GM18499 (cell line): ENCODE measurements around the gene HIRA.
A peak's percentile ranks its signal among the peaks of the same experiment; 100 is the strongest.
"Not testable (repeated sequence)": the region's sequence is repeated elsewhere in the genome, so short reads cannot be mapped to it uniquely, and the experiment has no call there.

Source experiments
- ATAC-seq: cut with Tn5 transposase; IDR thresholded peaks from one replicate; pipeline ENCODE4 v1.9.1; 2021; ENCODE audit warnings: moderate number of reproducible peaks; ENCODE audit not compliant: insufficient read depth, unreplicated experiment

Gene HIRA

DNA sequence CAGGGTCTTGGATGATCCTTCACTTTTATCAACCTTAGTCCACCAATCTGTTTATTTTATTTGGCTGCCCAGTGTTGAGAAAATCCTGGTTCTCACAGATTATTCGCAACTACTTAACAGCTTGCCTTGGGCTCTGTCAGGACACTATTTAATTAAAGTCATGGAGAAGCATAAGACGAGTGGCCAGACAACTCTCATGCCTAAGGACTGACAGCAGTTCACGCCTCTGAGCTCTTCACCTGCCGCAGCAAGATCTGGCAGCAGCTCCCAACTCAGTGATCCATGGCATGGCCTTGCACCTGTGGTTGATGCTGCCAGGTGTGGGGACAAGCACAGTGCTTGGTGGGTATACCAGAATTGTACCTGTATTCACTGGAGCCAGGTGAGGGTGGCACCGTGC, 37.8 kb downstream of the HIRA start:
- no peak for ATAC-seq

DNA sequence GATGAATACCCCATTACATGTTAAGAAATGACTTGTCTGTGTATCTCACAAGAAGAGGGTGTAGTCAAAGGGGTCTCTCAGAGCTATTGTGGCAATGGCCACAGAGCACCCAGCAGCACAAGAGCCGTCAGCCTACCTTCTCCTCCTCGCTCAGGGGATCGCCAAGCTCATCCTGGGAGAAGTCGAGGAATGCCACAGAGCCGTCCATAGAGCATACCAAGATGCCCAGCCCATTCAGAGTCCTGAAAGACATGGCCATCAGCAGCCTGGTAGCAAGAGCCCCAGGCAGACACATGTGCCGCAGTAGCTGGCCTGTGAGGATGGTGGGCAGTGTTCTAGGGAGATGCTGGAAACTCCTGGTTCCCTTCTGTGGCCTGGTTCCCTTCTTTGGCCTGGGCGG, 44.0 kb downstream of the HIRA start:
- no peak for ATAC-seq

DNA sequence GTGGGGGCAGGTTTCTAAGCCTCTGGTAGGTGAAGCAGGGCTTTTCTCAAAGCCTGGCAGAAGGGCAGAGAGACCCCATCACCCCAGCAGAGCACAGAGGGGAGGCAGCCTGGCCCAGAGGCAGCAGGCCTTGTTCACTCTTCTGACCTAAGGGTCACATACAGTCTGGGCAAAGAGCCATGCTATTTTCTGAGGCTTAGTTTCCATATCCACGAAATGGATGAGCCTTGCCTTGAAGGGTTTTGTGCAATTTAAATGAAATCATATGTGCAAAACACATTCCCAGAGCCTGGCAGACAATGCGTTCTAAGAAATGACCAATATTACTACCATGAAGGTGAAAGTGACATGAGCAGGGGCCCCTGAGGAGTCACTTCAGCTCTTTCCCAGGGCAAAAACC, 44.5 kb downstream of the HIRA start:
- no peak for ATAC-seq

DNA sequence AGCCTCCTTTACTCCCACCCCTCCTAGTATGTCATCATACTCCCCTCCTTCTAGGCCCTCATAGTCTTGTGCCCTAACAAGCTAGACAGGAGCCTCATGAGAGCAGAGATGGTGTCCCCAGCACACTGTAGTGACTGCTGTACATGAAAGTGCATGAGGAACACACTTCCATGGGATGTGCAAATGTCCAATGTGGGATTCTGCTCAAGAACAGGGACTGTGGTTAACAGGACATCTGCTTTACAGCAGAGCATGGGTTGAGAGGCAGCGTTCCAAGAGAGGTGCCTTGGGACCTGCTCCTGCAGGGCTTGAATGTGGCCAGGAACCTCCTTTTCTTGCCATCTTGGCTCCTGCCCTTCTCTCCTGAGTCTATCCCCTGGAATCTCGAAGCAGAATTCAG, 45.3 kb downstream of the HIRA start:
- ATAC-seq = no peak

DNA sequence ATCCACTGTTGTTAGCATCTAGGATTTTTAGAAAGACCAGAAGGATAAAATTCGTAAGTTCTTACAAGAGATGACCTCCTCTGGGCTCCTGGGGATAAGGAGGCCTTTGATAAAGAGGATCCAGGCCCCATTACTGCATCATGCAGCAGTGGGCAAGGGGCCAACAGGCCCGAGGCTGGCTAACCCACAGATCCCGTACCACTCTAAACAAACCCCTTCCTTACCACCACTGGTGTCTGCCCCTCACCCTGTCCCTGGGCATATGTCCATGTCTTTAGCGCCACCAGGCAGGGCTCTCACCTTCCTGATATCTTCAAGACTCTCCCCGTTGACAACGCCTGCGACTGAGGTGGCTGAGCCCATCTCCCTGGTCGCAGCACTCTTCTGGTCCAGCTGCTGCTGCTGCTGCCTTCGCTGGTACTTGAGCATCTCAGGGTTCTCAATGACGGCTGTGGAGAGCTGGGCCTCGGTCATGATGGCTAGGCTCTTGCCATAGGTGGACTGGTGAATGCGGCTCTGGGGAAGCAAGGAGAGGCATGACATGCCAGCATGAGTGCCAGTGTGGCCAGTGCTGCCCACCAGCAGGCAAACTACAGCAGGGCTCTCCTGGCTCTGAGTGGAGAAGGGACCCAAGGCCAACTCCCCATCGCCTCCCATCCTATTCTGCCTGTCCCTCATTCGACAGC, 46.2 kb downstream of the HIRA start:
- ATAC-seq = no peak

DNA sequence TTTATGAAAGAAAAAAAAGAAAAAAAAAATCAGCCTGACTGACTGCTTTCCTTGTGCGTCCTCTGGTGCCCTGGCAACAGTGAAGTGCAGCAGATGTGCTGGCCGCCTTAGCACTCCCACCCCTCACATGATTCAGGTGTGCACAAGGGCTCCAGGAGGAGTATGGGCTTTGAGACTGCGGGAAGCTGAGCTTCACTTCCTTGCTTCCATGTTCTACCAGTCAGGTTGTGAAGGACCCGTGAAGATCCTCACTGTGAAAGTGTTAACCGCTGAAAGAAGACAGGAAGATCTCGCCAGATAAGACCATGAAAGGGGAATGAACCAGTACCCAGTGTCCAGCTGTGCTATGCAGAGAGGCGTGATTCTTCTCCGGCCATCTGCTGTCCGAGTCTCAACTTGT, 48.2 kb downstream of the HIRA start:
- no peak for ATAC-seq

DNA sequence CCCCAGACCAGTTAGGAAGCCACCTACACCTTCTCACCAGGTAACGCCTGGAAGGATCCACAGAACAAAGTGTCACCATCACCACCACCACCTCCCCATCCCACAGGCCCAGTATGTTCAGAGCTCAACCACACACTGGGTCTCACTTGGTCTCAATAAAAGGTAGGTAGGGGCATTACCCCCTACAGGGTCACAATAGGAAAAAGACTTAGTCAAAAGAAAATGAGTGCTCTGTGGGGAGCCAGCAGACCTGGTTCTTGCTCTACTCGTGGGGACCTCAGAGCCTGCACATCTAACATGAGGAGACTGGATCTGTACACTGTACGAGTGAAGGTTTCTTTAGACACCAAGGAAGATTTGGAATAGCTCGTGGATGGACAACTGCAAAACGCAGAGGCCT, 49.3 kb downstream of the HIRA start:
- no peak for ATAC-seq

DNA sequence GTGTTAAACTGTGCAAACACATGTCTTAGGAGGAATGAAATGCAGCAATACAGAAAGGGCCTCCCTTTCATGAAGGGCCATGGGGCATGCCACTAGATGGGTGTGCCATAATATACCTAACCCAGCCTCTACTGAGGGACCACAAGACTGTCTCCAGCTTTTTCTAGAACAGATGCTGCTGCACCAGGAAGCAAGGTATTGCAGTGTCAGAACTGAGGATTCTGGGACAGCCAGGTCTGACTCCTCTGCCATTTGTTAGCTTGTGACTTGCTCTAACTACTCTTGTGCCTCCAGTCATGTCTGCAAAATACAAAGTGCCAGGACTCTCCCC, 53.2 kb downstream of the HIRA start:
- ATAC-seq = no peak

DNA sequence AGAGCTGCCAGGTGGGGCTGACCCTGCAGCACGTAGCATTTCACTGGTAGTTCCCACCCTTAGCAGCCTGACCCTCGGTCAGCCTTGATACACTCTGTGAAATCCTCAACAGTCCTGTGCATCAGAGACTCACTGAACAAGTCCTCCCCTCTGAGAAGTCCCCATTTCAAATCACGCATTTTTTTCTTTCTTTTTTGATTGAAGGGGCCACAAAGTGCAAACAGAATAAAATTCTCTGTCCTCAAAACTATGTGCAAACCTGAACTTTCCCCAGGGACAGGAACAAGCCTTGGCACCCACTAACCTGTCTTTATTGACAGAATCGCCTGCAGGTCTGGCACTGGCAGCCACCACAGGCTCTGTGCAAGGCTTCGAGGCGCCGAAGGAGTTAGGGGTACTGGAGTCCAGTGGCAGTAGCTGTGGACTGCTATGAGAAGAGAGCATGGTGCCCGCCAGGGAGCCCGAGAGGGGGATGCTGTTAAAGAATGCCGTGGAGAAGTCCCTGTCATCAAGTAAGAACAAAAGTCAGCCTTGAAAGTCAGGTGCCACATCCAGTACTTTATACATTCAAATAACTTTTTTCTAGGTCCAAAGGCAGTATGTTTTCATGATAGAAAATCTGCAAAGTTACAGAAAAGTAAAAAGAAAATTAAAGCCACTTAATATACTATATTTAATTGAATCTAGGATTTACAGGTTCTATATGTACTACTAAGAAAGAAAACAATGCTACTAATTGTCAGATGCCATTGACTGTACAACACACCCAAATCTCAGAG, 53.8 kb downstream of the HIRA start:
- ATAC-seq = no peak

DNA sequence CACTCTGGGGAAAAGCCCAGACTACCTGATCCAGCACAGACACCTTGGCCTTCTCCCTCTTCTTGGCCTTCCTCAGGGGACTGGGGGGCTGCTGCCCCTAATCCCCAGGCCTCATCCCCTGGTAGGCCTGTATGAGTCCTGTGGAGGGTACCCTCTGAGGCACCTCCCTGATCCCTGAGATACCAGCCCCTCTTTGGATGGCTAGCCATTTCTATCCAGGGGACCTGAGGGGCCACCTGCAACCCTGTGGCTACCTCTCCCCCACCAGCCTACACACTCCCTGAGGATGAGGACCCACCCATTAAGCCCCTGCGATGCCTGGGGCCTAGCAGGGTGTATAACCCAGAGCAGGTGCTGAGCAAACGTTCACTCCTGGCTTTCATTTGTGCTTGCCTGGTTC, 54.6 kb downstream of the HIRA start:
- ATAC-seq = no peak

DNA sequence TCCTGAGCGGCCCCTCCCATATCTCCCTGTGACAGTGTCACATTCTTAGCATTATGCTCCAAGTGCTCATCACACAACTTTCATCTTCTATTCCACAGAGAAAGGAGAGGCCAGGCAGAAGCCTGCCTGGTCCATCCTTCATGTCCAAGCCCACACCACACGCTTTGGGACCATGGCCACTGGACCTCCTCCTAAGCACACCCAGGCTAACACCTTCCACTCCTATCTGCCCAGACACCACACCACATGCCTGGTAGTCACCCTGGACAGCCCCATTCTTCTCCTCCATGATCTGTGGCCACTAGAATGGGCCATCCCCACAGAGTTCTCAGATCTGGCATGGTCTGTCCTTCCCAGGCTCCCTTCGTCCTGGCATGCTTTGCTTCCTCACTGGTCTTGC, 55.3 kb downstream of the HIRA start:
- no peak for ATAC-seq

DNA sequence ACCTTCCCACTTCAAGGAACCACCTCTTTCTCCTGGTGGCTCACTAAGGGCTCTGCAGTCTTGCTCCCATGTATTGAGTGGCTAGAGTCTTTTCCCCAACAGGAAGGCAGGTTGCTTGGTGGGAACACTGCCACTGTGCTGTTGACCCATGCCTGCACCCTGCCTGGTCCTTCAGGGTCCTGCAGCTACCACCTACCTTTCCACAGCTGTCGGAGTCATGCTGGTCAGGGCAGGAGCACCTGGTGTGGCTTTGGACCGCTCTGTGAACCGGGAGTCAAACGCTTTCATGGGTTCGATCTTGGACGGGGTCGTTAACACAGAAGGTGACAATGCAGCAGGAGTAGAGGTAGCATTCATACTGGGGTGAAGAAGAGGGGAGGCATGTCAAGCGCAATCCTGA, 56.1 kb downstream of the HIRA start:
- no peak for ATAC-seq

DNA sequence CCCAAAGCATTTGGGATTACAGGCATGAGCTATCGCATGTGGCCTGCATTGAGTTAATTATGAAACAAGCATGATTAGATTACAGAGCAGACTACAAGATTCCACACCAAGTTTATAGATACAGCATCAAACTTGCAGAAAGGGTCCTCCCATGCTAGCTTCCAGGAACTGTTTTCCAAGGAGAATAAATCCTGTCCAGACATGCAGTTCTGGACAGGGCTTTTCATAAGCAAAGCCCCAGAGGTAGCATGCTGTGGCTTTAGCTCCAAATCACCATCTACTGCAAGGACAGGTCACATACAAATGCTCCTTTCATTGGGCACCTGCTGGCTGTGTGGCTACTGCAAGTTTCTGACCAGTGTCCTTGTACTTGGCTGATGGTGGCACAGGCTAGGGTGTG, 57.1 kb downstream of the HIRA start:
- ATAC-seq = no peak

DNA sequence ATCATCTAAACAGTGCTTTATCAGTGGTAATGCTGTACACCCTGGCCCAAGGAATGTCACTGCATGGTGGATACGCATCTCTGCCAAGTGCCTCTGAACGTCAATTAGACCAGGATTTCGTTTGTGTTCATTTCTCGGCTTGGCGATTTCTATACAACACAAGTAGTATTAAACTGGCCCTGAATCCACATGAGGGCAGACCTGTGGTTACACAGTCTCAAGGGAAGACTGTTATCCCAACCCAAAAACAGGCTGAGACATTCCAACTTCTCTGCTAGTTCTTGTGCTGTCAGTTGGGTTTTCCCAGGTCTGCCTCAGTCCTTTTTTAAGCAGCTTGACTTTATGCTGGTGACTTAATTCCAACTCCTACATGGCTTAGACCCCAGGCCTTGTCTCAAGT, 58.1 kb downstream of the HIRA start:
- ATAC-seq = no peak

DNA sequence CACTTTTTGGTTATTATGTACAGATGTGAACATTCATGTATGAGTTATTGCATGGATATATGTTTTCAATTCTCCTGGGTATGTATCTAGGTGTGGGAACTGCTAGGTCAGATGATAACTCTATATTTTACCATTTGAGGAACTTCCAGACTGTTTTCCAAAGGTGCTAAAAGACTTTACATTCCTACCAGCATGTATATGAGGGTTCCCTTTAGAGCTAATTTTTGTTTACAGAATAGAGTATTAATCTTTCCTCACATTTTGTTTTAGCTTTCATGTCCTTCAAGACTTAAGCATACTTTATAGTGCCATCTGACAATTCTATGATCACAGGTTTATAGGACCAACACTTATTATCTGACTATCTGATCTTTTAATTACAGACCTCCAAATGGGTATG, 59.6 kb downstream of the HIRA start:
- no peak for ATAC-seq

DNA sequence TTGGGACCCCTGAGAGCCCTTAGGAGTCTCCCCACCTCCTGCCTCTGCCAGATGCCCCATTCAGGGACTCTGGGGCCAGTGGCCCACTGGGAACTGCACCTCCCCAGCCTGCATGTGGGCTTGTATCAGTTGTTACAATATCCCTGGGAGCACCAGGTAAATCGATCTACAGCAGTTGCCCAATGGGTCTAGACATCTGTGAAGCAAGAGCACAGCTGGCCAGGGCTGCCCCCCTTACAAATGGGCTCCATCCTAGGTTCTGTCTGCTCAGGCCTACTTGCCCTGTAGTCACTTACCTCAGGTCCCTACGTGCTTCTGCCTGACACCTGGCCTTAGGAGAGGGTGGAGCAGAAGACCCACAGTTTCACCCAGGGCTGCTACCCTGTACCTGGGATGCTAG, 62.7 kb downstream of the HIRA start:
- ATAC-seq = no peak

DNA sequence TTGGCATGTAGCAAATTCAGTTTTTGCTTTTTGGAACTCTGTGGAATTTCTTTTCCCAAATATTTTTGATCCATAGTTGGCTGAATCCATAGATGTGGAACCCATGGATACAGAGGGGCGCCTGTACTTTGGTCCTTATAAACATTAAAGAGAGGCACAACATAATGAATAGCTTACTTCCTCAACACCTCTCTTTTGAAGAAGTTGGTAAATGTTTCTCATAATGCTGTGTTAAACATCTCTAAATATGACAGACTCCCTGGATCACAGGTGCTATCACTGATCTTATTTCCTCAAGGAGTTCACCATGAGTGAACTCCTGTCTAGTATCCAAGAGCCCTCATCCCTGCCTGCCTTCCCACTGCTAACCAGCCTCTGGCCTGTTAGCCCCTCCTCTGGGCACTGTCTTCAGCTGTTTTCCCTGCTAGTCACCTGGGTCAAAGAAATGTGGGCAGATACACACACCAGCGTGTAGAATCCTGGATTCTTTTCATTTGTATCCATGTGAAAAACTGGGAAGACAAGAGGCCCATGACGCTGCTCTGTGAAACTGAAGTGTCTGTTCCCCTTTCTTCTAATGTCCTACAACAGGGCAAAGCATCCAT, 63.7 kb downstream of the HIRA start:
- no peak for ATAC-seq

DNA sequence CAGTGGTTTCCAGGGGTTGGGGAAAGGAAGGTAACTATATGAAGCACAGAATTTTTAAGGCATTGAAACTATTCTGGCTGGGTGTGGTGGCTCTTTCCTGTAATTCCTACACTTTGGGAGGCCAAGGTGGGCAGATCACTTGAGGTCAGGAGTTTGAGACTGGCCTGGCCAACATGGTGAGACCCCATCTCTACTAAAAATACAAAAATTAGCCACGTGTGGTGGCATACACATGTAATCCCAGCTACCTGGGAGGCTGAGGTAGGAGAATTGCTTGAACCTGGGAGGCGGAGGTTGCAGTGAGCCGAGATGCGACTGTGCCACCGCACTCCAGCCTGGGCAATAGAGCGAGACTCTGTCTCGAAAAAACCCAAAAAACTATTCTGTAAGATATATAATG, 68.0 kb downstream of the HIRA start:
- not testable (repeated sequence) for ATAC-seq

DNA sequence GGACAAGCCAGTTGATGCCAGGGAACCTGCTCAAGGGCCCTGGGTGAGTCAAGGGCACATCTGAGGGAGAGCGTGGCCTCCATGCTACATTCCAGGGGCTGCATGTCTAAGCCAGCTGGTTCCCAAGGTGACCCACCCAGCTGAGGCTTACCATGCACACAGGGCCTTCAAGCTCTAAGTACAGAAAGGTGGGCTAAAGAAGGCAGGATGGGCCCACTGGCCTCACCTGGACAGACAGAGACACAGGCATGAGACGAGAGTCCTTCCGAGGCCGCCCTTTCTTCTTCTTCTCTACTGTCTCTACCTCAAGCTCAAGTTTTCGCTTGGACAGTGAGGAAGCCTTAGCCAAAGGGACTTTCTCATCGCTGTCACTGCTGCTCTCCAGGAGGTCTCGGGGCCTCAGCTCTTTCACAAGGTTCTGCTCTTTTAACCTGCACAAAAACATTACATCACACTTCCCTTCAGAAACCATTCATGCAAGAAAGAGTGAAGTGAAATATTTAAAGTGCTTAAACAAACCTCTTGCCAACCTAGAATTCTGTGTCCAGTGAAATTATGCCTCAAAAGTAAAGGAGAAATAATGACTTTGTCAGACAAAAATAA, 69.9 kb downstream of the HIRA start:
- ATAC-seq = peak; percentile 72

DNA sequence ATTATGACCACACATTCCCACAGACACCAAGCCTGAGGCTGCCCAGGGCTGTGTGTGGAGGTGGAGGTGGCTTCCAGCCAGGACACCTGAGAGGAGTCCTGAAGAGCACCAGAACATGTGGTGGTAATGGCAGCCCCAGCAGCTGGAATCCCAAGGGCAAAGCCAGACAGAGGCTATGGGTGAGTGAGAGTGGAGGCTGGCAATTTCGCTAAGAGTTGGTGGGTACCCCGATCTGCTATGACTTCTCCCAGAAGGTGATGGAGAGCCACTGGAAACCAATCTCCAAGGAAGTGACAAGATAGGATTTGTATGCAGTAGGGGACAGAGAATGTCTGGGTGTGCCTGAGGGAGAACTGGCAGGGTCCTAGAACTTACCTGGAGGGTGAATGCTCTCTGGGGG, 70.7 kb downstream of the HIRA start:
- no peak for ATAC-seq

DNA sequence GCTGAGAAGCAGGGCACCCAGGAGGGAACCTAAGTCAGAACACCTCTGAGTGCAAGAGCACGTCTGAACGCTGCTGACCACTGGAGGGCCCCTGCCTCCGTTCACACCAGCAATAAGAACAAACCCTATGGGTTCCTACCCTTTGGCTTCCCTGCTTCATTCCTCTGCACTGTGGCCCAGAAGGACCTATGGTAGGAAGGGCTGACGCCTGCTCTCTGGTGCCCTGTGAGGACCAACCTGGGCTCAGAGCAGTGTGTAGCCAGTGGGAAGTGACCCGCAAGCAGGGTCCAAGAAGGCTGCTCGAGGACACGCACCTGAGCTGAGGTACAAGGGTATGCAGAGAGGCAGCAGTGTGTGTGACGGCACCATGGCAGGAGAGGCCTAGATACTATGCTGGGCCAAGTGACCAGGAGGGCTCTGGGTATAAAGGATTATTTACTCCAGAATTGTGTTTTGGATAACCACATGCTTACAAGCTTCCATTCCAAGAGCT, 71.2 kb downstream of the HIRA start:
- ATAC-seq = no peak
